ENCODE measurements around the gene CYP2S1.

GRCh38 chr19:41235480-41235879 is 42.5 kb downstream of the CYP2S1 start:
- TF ChIP-seq CTCF (conservative IDR thresholded peaks at IDR 0.05; ENCODE audit: low read length), result no peak
- no peak for TF ChIP-seq EZH2phosphoT487 (IDR thresholded peaks at IDR 0.05; ENCODE audit: borderline replicate concordance, low read depth, low read length)

All from OCI-LY7 (cell line).